Naive thymus-derived CD4-positive, alpha-beta T cell (primary cell): Measurements from ENCODE around the gene SLC19A1. TPM values are rescaled to one million over a fixed set of nuclear protein-coding genes. Genes with fewer than 3 reads are reported as not detected.

Experiments
- ATAC-seq: fragments of 150-1000 bp; cut with Tn5 transposase; 2 replicates; pipeline ENCODE4 v1.10.0; 2021; ENCODE audit warnings: mild to moderate bottlenecking, moderate library complexity
- CTCF ChIA-PET: fragments of 350-600 bp; sonication (Branson Sonifier 250); formaldehyde crosslinking; loops from one replicate; lab custom pipeline; 2021; ENCODE audit warnings: antibody characterized with exemption; lab: Charles Lee
- POLR2A ChIA-PET: fragments of 350-600 bp; sonication (Branson Sonifier 250); formaldehyde crosslinking; loops from one replicate; lab custom pipeline; 2021; ENCODE audit warnings: antibody characterized with exemption, inconsistent platforms; lab: Charles Lee
- DNase-seq, 9 donors: peaks; one replicate each; pipeline versions ENCODE4 v3.0.0 to v3.0.0-alpha.2; 2020 to 2022; ENCODE audit warnings: mixed read lengths in 1 of 9
- H3K27ac ChIP-seq: one replicate; pipeline ENCODE4 v1.7.0; 2013; ENCODE audit warnings: mild to moderate bottlenecking, low read depth, low read length, moderate library complexity
- H3K27me3 ChIP-seq, 2 donors: one replicate each; pipeline ENCODE4 v1.7.0; 2013; ENCODE audit warnings: low read length in 2 of 2, mild to moderate bottlenecking in 2 of 2, moderate library complexity in 2 of 2; ENCODE audit not compliant: control insufficient read depth in 2 of 2, insufficient read depth in 2 of 2
- H3K36me3 ChIP-seq, 3 experiments: 1 replicate in 2 of 3; 2 replicates in 1 of 3; pipeline ENCODE4 v1.7.0; 2013; ENCODE audit warnings: low read length in 3 of 3, mild to moderate bottlenecking in 3 of 3, moderate library complexity in 1 of 3; ENCODE audit not compliant: insufficient read depth in 3 of 3, control insufficient read depth in 2 of 3
- H3K4me1 ChIP-seq, 2 donors: one replicate each; pipeline ENCODE4 v1.7.0; 2013; ENCODE audit warnings: low read length in 2 of 2, mild to moderate bottlenecking in 2 of 2, moderate library complexity in 1 of 2; ENCODE audit not compliant: control insufficient read depth in 2 of 2, insufficient read depth in 2 of 2
- H3K4me3 ChIP-seq: 2 replicates; pipeline ENCODE4 v1.7.0; 2013; ENCODE audit warnings: mild to moderate bottlenecking, low read length
- H3K9me3 ChIP-seq, 3 experiments: 1 replicate in 2 of 3; 2 replicates in 1 of 3; pipeline ENCODE4 v1.7.0; 2013; ENCODE audit warnings: low read length in 3 of 3; ENCODE audit not compliant: control insufficient read depth in 2 of 3
- H3K27ac Mint-ChIP-seq, 9 donors: one replicate each; pipeline ENCODE4 v1.8.0; 2020 to 2022; ENCODE audit warnings: mixed read lengths in 9 of 9, mild to moderate bottlenecking in 8 of 9, moderate library complexity in 5 of 9, inconsistent platforms in 2 of 9
- H3K27me3 Mint-ChIP-seq, 5 donors: one replicate each; pipeline ENCODE4 v1.8.0; 2021 to 2022; ENCODE audit warnings: mixed read lengths in 5 of 5, mild to moderate bottlenecking in 1 of 5
- H3K36me3 Mint-ChIP-seq, 5 donors: one replicate each; pipeline ENCODE4 v1.8.0; 2020 to 2022; ENCODE audit warnings: mixed read lengths in 5 of 5, mild to moderate bottlenecking in 3 of 5, inconsistent platforms in 1 of 5
- H3K4me1 Mint-ChIP-seq, 7 donors: one replicate each; pipeline ENCODE4 v1.8.0; 2020 to 2022; ENCODE audit warnings: mixed read lengths in 7 of 7, mild to moderate bottlenecking in 3 of 7, inconsistent platforms in 1 of 7
- H3K4me3 Mint-ChIP-seq, 10 donors: one replicate each; pipeline ENCODE4 v1.8.0; 2020 to 2022; ENCODE audit warnings: mild to moderate bottlenecking in 10 of 10, mixed read lengths in 10 of 10, moderate library complexity in 6 of 10, inconsistent platforms in 2 of 10
- H3K9me3 Mint-ChIP-seq, 11 donors: one replicate each; pipeline ENCODE4 v1.8.0; 2020 to 2022; ENCODE audit warnings: mixed read lengths in 11 of 11, mild to moderate bottlenecking in 4 of 11, inconsistent platforms in 1 of 11, moderate library complexity in 1 of 11
- intact Hi-C, 2 donors: fragments of 100-400 bp; cut with micrococcal nuclease; formaldehyde crosslinking; loops; one replicate each; pipeline ENCODE4 v1.15.1; 2023
- polyA plus RNA-seq, 2 donors: library from polyadenylated mRNA; unstranded; fragments of 300-500 nt; fragmentation: Illumina TruSeq; gene quantifications; one replicate each; pipeline ENCODE4 v1.2.3, GENCODE V29; 2021
- total RNA-seq, 6 experiments: library from RNA in 5 of 6; stranded (reverse) in 5 of 6; gene quantifications; 1 replicate in 5 of 6; 2 replicates in 1 of 6; pipeline ENCODE4 v1.2.3 and lab custom pipeline; 2021 to 2026

The SLC19A1 gene
- total and polyA plus RNA-seq, 7 experiments from 2014 or later: 10.5 to 49.1 (median 15.6) TPM

DNA sequence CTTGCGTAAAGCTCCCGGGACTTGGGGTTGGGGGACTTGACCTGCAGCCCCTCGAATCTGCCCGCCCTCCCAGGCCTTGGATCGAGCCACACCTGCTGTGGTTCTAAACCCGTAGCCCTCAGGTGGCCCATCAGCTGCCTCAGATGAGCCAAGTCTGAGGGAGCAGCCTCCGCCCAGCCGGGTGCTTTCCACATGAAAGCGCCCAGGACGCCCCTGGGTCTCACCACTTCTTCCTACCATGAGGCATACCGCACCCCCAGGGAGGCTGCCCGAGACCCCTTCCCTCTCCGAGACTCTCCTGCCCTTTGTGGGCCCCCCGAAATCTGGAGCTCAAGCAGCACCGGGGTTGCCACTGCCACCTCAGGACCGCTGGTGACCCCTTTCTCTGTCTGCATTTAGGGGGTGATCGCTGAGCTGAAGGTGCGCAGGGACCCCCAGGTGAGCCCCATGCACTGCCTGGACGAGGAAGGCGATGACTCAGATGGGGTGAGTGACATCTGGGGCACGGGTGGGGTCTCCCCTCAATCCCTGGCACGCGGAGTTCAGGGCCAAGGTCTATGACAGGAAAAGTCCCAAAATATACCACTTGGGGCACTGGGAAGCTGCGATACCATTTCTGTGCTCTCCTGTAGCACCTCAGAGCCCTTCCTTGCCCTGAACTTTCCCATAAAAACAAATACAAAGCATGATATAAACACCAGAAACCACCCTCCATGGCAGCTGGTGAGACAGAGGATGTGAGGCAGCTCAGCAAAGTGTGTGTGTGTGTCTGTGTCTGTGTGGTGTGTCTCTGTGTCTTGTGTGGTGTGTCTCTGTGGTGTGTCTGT lies 68.5 kb downstream of the SLC19A1 start:
- Mint-ChIP-seq H3K27ac (peak overlapping the region; percentile 10 to 91 (median 79)), H3K36me3 (no peaks in the 10 kb centered on the region), H3K4me3 (peak overlapping the region in 2 of 10 donors; percentile 38 to 67), H3K9me3 (peaks cover 0 to 3% (median 0%) of the 10 kb centered on the region in 11 donors), H3K27me3 (no peaks in the 10 kb centered on the region), H3K4me1 (peaks cover 19 to 52% (median 44%) of the 10 kb centered on the region in 7 donors)
- DNase-seq (no peak), ATAC-seq (no peak)
- Histone ChIP-seq H3K4me3 (no peak overlapping the region), H3K27me3 (no peaks in the 10 kb centered on the region), H3K4me1 (peaks cover 5 to 39% of the 10 kb centered on the region in 2 donors), H3K27ac (no peak overlapping the region), H3K9me3 (no peaks in the 10 kb centered on the region), H3K36me3 (no peaks in the 10 kb centered on the region)
- POLR2A ChIA-PET: no interaction called here
- CTCF ChIA-PET: interaction anchor here (0.6 kb wide), 1 partner anchor 181 kb away, joined by 4 read pairs; no protein-coding TSS in a partner anchor
- intact Hi-C loops: no loop called here

DNA sequence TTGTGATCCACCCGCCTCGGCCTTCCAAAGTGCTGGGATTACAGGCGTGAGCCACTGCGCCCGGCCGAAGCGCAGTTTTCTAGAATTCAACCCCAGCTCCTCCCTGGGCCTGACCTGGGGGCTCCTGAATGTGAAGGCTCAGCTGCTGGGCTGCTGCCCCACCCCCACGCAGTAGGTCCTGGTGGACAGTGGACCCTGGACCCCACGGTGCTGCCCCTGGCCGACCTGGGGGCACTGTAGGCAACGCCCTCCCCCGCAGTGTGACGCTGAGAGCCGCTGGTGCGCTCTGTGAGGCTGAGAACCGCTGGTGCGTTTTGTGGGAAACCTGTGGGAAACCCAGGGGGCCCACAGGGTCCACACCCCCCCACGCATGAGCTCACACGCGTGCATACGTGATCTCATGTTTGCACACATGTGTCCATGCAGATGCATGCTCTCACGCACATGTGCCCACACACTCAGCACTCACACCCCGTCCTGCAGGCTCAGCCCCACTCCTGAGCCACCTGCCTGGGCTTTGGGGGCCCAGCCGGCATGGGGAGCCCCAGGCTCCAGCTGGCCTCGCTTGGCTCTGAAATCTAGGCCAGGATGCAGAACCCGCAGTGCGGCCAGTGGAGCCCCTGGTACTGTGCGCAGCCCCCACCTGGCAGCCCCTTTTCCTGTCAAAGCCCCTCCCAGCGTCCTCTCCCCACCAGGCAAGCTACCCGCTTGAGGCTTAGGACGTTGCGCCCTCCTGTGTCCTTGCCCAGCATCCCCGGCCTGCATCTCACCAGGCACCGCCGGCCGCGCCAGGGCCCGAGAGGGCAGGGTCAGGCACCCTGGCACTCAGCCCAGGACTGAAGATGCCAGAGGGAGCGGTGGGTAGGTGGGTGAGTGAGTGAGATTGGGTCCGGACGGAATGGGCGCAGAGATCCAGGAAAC lies 69.5 kb downstream of the SLC19A1 start:
- H3K36me3 ChIP-seq: no peaks in the 10 kb centered on the region
- ChIA-PET CTCF (interaction anchor here (0.7 kb wide), 1 partner anchor 64 kb away, joined by 3 read pairs; no protein-coding TSS in a partner anchor), POLR2A (interaction anchor here (0.7 kb wide), 1 partner anchor 1419 kb away, joined by 3 read pairs; no protein-coding TSS in a partner anchor)
- Mint-ChIP-seq H3K9me3 (peaks cover 0 to 3% (median 0%) of the 10 kb centered on the region in 11 donors), H3K4me3 (no peak overlapping the region), H3K4me1 (peaks cover 11 to 42% (median 35%) of the 10 kb centered on the region in 7 donors), H3K27me3 (no peaks in the 10 kb centered on the region), H3K36me3 (no peaks in the 10 kb centered on the region), H3K27ac (peak overlapping the region in 1 of 9 donors; percentile 75)
- no peaks in the 10 kb centered on the region for H3K9me3 ChIP-seq
- ATAC-seq (no peak), DNase-seq (no peak)
- no peak overlapping the region for H3K27ac ChIP-seq
- no peaks in the 10 kb centered on the region for H3K27me3 ChIP-seq
- H3K4me1 ChIP-seq: peaks cover 0 to 29% of the 10 kb centered on the region in 2 donors
- H3K4me3 ChIP-seq: no peak overlapping the region
- intact Hi-C loops: no loop called here

DNA sequence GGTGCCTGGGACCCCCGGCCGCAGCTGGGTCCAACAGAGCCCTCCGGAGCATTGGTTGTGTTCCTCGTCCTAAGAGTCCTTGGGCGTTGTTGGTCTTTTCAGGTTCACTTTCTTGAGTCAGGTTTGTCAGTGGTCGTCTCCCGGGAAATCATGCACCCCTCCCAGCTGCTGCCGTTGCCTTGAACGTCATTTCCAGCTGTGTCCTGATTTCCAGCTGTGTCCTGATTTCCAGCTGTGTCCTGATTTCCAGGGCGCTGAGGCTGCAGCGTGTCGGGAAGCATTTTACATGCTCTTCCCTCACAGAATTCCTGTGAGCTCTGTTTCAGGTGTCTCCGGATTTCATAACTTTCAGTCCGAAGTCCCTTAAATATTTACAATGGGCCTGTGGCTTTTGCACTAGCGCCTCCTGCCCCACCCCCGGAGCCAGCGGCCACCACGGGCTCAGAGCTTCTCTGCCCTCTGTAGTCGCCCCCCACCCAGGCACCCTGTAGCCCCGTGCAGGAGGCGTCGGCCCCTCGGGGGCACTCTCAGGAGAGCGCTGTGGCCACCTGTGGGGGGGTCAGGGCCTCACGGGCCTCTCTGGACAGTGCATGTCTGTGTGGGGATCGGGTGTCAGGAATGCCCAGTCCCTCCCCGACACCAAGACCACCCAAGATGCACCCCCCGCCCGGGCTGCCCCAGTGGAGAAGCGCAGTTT lies 70.6 kb downstream of the SLC19A1 start:
- POLR2A ChIA-PET: interaction anchor here (0.6 kb wide), 1 partner anchor 1171 kb away, joined by 3 read pairs; no protein-coding TSS in a partner anchor
- CTCF ChIA-PET: interaction anchor here (0.7 kb wide), 1 partner anchor 65 kb away, joined by 3 read pairs; no protein-coding TSS in a partner anchor
- Mint-ChIP-seq H3K4me1 (peaks cover 6 to 35% (median 32%) of the 10 kb centered on the region in 7 donors), H3K27me3 (no peaks in the 10 kb centered on the region), H3K27ac (peak overlapping the region; percentile 29 to 99 (median 94)), H3K36me3 (no peaks in the 10 kb centered on the region), H3K4me3 (peak overlapping the region in 1 of 10 donors; percentile 52), H3K9me3 (peaks cover 0 to 3% (median 0%) of the 10 kb centered on the region in 11 donors)
- no peak for DNase-seq
- Histone ChIP-seq H3K4me1 (peaks cover 0 to 19% of the 10 kb centered on the region in 2 donors), H3K36me3 (no peaks in the 10 kb centered on the region), H3K9me3 (no peaks in the 10 kb centered on the region), H3K4me3 (no peak overlapping the region), H3K27ac (peak overlapping the region; percentile 61), H3K27me3 (no peaks in the 10 kb centered on the region)
- no peak for ATAC-seq
- intact Hi-C loops: no loop called here

DNA sequence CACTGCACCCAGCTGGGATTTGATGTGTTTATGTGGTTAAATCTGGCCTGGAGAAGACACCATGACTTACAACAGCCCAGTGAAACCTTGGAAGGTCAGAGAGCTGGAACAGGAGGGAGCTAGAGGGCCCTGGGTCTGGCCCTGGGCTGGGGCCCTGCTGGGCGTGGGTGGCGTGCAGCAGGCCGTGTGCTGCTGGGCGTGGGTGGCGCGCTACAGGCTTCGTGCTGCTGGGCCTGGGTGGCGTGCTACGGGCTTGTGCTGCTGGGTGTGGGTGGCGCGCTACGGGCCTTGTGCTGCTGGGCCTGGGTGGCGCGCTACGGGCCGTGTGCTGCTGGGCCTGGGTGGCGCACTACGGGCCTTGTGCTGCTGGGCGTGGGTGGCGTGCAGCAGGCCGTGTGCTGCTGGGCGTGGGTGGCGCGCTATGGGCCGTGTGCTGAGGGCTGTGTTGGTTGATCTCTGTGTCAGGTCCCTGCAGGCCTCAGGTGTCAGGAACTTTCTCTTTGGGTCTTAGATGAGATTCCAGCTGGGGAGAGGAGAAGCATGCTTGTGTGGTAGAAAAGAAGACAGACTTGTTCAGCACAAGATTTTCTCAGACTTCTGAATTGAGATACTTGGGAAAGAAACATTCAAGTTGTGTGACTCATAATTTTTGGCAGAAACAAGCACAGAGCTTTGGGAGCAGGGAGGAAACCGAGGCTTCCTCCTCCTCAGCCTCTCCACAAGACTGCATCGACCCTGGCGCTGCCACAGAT lies 71.3 kb downstream of the SLC19A1 start:
- CTCF ChIA-PET: interaction anchor here (0.7 to 0.8 kb wide), 2 partner anchors 13 to 300 kb away, joined by 3 to 5 read pairs; no protein-coding TSS in a partner anchor
- POLR2A ChIA-PET: interaction anchor here (0.6 kb wide), 1 partner anchor 1172 kb away, joined by 3 read pairs; no protein-coding TSS in a partner anchor

DNA sequence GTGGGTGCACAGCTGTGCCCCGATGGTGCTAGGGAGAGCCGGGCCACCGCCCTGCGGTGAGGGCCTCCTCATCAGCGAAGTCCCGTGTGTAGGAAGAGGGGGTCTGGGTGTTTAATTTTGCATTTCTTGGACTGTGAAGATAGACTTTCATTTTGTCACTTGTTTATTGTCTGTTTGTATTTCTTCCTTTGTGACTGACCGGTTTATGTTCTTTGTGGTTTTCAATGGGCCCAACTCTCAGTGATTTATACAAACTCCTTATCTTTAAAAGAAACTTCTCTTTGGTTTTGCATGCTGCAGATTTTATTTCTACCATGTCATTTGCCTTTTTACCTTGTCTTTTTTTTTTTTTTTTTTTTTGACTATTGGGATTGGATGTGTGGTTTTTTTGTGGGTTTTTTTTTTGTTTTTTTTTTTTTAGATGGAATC lies 72.1 kb downstream of the SLC19A1 start:
- Mint-ChIP-seq H3K4me1 (peaks cover 0 to 29% (median 26%) of the 10 kb centered on the region in 7 donors), H3K27ac (peak overlapping the region in 7 of 9 donors; percentile 15 to 99 (median 95)), H3K4me3 (peak overlapping the region in 4 of 10 donors; percentile 15 to 45 (median 22)), H3K36me3 (no peaks in the 10 kb centered on the region), H3K9me3 (peaks cover 0 to 3% (median 0%) of the 10 kb centered on the region in 11 donors), H3K27me3 (peaks cover 0 to 4% (median under 1%) of the 10 kb centered on the region in 5 donors)
- peaks cover 0 to 14% of the 10 kb centered on the region in 2 donors for H3K4me1 ChIP-seq
- ATAC-seq: no peak
- no peak for DNase-seq
- no peaks in the 10 kb centered on the region for H3K9me3 ChIP-seq
- ChIA-PET CTCF (interaction anchor here (0.8 kb wide), 1 partner anchor 300 kb away, joined by 5 read pairs; no protein-coding TSS in a partner anchor), POLR2A (interaction anchor here (0.6 kb wide), 1 partner anchor 459 kb away, joined by 3 read pairs; no protein-coding TSS in a partner anchor)
- no peaks in the 10 kb centered on the region for H3K27me3 ChIP-seq
- intact Hi-C loops: no loop called here
- no peaks in the 10 kb centered on the region for H3K36me3 ChIP-seq
- no peak overlapping the region for H3K27ac ChIP-seq
- no peak overlapping the region for H3K4me3 ChIP-seq

More for the DNA sequence above, 71.3 kb downstream of the SLC19A1 start:
- intact Hi-C loops: no loop called here
- Histone ChIP-seq H3K36me3 (no peaks in the 10 kb centered on the region), H3K4me3 (no peak overlapping the region), H3K27me3 (no peaks in the 10 kb centered on the region), H3K9me3 (no peaks in the 10 kb centered on the region), H3K27ac (peak overlapping the region; percentile 61), H3K4me1 (peaks cover 0 to 14% of the 10 kb centered on the region in 2 donors)
- Mint-ChIP-seq H3K27me3 (no peaks in the 10 kb centered on the region), H3K9me3 (peaks cover 0 to 3% (median 0%) of the 10 kb centered on the region in 11 donors), H3K4me3 (peak overlapping the region in 7 of 10 donors; percentile 17 to 65 (median 52)), H3K4me1 (peaks cover 0 to 29% (median 26%) of the 10 kb centered on the region in 7 donors), H3K27ac (peak overlapping the region; percentile 59 to 99 (median 94)), H3K36me3 (no peaks in the 10 kb centered on the region)
- peak; percentile 67 for ATAC-seq
- DNase-seq: peak in 7 of 9 donors; percentile 31 to 61 (median 53)
